ENCODE results near the gene PIP5K1B.

The PIP5K1B gene

GRCh38 chr9:68793605-68794343, 88.7 kb downstream of the PIP5K1B start:
- no peak for ATAC-seq
- no peak for TF ChIP-seq ZFP3 (CRISPR knock-in tag; IDR thresholded peaks at IDR 0.05)
- TF ChIP-seq GLIS3 (CRISPR knock-in tag; IDR thresholded peaks at IDR 0.05): no peak
- no peak for TF ChIP-seq ZNF8 (CRISPR knock-in tag; IDR thresholded peaks at IDR 0.05)
- no peak for TF ChIP-seq PATZ1 (CRISPR knock-in tag; IDR thresholded peaks at IDR 0.05; ENCODE audit: borderline replicate concordance)
- no peak for TF ChIP-seq TCF4 (CRISPR knock-in tag; IDR thresholded peaks at IDR 0.05; ENCODE audit: borderline replicate concordance)
- no peak for TF ChIP-seq RARB (CRISPR knock-in tag; IDR thresholded peaks at IDR 0.05)
- no peak for TF ChIP-seq TSHZ2 (CRISPR knock-in tag; IDR thresholded peaks at IDR 0.05)
- TF ChIP-seq SNAI2 (CRISPR knock-in tag; IDR thresholded peaks at IDR 0.05): no peak
- TF ChIP-seq TOX (CRISPR knock-in tag; IDR thresholded peaks at IDR 0.05; ENCODE audit: borderline replicate concordance): no peak
- no peak for TF ChIP-seq ESRRG (CRISPR knock-in tag; IDR thresholded peaks at IDR 0.05)
- TF ChIP-seq CSDC2 (CRISPR knock-in tag; IDR thresholded peaks at IDR 0.05): no peak
- no peak for TF ChIP-seq PPARA (CRISPR knock-in tag; IDR thresholded peaks at IDR 0.05; ENCODE audit: borderline replicate concordance)
- no peak for TF ChIP-seq ZC3H10 (CRISPR knock-in tag; IDR thresholded peaks at IDR 0.05)
- no peak for TF ChIP-seq POU6F1 (CRISPR knock-in tag; IDR thresholded peaks at IDR 0.05; ENCODE audit: borderline replicate concordance, low read depth)

- ATAC-seq: no peak
- no peak for TF ChIP-seq PPARA (CRISPR knock-in tag; IDR thresholded peaks at IDR 0.05; ENCODE audit: borderline replicate concordance)
- TF ChIP-seq POU6F1 (CRISPR knock-in tag; IDR thresholded peaks at IDR 0.05; ENCODE audit: borderline replicate concordance, low read depth): no peak
- no peak for TF ChIP-seq GLIS3 (CRISPR knock-in tag; IDR thresholded peaks at IDR 0.05)
- TF ChIP-seq ZNF70 (CRISPR knock-in tag; IDR thresholded peaks at IDR 0.05): no peak
- TF ChIP-seq ZFP30 (CRISPR knock-in tag; IDR thresholded peaks at IDR 0.05): no peak
- no peak for TF ChIP-seq CREB5 (CRISPR knock-in tag; IDR thresholded peaks at IDR 0.05; ENCODE audit: low read depth)
- no peak for TF ChIP-seq BACH2 (CRISPR knock-in tag; IDR thresholded peaks at IDR 0.05; ENCODE audit: borderline replicate concordance)
These were observed 89.9 kb downstream of the PIP5K1B start for GRCh38 chr9:68794898-68795297.

GRCh38 chr9:68795411-68795810, 90.4 kb downstream of the PIP5K1B start:
- no peak for ATAC-seq
- TF ChIP-seq OSR1 (CRISPR knock-in tag; IDR thresholded peaks at IDR 0.05) (no peak), ISL1 (CRISPR knock-in tag; IDR thresholded peaks at IDR 0.05) (no peak), TCF4 (CRISPR knock-in tag; IDR thresholded peaks at IDR 0.05; ENCODE audit: borderline replicate concordance) (no peak), CSRNP3 (CRISPR knock-in tag; IDR thresholded peaks at IDR 0.05) (no peak), ZNF8 (CRISPR knock-in tag; IDR thresholded peaks at IDR 0.05) (no peak), ESRRG (CRISPR knock-in tag; IDR thresholded peaks at IDR 0.05) (no peak), GLIS3 (CRISPR knock-in tag; IDR thresholded peaks at IDR 0.05) (no peak), BACH2 (CRISPR knock-in tag; IDR thresholded peaks at IDR 0.05; ENCODE audit: borderline replicate concordance) (no peak), TSHZ2 (CRISPR knock-in tag; IDR thresholded peaks at IDR 0.05) (no peak), CREB5 (CRISPR knock-in tag; IDR thresholded peaks at IDR 0.05; ENCODE audit: low read depth) (no peak), SNAI2 (CRISPR knock-in tag; IDR thresholded peaks at IDR 0.05) (no peak), ZNF70 (CRISPR knock-in tag; IDR thresholded peaks at IDR 0.05) (no peak), CSDC2 (CRISPR knock-in tag; IDR thresholded peaks at IDR 0.05) (no peak), ZC3H10 (CRISPR knock-in tag; IDR thresholded peaks at IDR 0.05) (no peak)

Data from SK-N-SH treated with all-trans-retinoic acid at 6 μM for 48 hours (cell line).